HG03060 (cell line): ENCODE results near the gene PPP1R1B.
"Not testable (repeated sequence)": the region's sequence is repeated elsewhere in the genome, so short reads cannot be mapped to it uniquely, and the experiment has no call there.

Source experiments
- ATAC-seq: cut with Tn5 transposase; IDR thresholded peaks from one replicate; pipeline ENCODE4 v1.9.1; 2021; ENCODE audit warnings: low read depth, moderate number of reproducible peaks; ENCODE audit not compliant: unreplicated experiment

PPP1R1B gene

GRCh38 chr17:39626171-39627046 is at the start of gene PPP1R1B:
PPP1R1B (plus strand) TSS chr17:39626952; CDS start chr17:39627393, 441 bp downstream.
- ATAC-seq: no peak

GRCh38 chr17:39578272-39578671 is 48.5 kb upstream of the PPP1R1B start:
- ATAC-seq: no peak

DNA sequence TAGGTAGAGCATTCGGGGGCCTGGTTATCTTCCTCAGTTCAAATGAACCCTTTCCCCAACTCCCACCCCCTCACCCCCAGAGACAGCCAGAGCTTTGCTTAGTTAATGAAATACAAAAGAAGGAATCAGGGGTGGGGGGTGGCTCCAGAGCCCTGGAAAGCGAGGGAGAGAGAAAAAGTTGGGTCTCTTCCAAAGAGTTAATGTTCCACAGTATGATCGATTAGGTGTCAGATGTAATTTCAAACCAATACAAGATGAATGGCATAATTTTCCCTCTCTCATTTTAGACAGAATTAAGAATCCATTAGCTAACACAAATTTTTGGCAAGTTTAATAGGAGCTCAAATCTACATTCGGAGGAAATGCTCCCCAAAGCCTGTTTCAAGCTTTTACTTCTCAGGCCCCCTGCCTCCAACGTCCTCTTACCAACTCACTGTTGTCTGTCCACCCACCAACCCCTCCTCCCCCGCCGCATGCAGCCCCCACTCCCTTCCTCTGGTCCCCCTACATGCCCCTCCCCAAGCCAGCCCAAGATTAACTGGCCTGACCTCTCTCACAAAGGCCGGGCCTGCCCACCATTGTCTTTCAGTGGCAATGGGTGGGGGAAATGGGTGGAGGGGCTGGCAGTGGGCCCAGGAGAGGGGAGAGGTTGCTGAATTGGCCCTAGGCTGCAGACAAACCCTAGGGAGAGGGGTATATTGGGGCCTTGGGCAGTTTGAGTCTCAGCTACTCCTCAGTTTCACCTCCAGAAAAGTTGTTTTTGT is 47.3 kb upstream of the PPP1R1B start:
- no peak for ATAC-seq

DNA sequence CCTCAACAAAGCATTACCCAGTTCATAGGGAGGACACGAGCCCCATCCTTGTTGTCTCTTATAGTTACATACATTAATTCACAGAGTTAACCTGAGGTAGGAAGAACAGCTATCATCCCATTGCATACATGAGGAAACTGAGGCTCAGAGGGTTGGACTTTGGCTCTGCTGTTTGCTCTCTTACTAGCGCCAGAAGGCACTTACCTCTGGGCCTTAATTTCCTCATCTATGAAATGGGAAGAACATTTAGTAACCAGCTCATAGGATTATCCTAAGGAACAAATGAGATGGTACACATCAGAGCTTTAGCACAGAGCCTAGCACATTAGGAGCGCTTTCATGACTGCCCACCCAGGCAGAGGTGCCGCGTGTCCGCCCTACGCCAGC is 46.7 kb upstream of the PPP1R1B start:
- no peak for ATAC-seq

GRCh38 chr17:39581071-39581758 is 45.5 kb upstream of the PPP1R1B start:
- no peak for ATAC-seq

GRCh38 chr17:39581759-39582085 is 45.0 kb upstream of the PPP1R1B start:
- no peak for ATAC-seq

GRCh38 chr17:39582658-39583057 is 44.1 kb upstream of the PPP1R1B start:
- no peak for ATAC-seq

GRCh38 chr17:39590180-39590579 is 36.6 kb upstream of the PPP1R1B start:
- ATAC-seq: not testable (repeated sequence)

- ATAC-seq: no peak
Measured at GRCh38 chr17:39591958-39592954, 34.5 kb upstream of the PPP1R1B start.

DNA sequence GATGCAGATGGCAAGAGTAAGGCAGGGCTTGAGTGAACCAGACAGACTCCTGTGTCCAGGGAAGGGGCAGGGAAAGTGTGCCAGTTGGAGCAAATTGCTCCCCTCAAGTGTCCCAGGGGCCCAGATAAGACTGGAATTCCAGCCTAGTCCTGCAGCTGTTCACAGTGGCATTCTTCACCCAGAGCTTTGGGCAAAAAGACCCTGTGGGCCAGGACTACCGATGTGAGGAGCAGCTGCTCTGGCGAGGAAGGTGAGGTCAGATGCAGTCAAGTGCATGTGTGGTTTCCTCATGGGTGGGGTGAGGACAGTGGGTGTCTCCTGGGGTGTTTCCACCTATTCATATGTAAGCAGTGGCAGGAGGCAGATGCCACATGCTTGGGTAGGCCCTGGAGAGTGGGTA is 33.4 kb upstream of the PPP1R1B start:
- ATAC-seq: no peak

DNA sequence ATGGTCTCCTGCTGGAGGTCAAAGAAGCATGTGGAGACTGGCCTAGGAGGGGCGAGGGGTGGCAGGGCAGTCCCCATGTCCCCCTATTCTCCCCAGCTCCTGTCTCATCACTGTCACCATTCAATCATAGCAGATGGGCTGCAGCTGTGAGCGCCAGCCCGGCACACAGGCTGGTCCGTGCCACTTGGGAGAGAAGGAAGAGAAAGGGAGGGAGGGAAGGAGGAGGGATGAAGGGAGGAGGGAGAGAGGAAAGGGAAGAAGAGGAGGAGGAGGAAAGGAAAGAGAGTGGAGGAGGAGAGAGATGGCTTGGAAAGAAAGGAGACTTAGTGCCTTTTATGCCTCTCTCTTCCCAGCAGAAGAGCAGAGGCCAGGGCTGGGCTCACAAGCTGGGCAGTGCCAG is 31.5 kb upstream of the PPP1R1B start:
- no peak for ATAC-seq

GRCh38 chr17:39595928-39596510 is 30.7 kb upstream of the PPP1R1B start:
- no peak for ATAC-seq

- no peak for ATAC-seq
Measured at GRCh38 chr17:39596543-39597267, 30.0 kb upstream of the PPP1R1B start.

GRCh38 chr17:39597372-39598046 is 29.2 kb upstream of the PPP1R1B start:
- ATAC-seq: no peak

GRCh38 chr17:39598047-39598481 is 28.7 kb upstream of the PPP1R1B start:
- no peak for ATAC-seq

DNA sequence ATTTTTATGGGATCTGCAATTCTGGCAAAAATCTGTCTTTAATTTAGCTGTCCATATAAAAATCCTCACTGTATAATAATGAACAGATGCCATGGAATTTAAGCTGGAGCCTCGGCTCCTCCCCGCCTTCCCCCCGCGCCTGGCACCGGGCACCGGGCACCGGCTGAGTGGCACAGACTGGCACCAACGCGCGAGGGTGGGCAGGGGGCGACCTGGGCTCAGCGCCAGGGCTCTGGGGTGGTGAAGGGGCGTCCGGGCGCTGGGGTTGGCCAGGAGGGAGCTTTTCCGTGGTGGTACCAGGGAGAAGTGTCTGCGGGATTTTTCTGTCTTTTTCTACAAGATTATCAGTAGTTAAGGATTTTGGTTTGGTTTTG is 28.1 kb upstream of the PPP1R1B start:
- ATAC-seq: no peak

DNA sequence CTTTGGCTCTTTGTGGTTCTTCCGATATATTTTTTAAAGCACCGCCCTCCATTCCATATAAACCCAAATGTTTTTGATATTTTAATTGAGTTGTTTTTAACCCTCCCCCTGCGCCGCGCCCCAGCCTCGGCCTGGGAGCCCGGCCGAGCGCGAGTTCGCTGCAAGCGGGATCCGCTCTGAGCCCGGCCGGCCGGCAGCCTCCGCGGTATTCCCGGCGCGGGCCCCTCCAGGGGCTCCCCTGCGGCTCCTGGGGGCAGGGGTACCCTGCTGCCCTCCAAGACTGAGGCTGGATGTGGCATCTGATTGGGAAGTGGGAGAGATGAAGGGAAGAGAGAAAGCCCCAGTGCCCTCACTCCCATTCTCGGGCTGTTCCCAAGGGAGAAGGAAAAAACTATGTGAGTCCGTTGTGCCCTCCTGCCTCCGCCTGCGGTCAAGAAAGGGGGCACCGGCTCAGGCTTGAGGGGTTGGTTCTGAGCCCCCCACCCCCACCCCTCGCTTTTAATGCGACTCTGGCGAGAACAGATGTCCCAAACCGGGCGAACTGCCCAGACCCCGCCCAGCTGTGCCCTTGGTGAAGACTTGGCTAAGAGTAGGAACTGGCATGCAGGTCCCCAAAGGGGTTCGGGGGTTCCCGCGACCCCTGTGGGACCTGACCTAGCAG is 27.6 kb upstream of the PPP1R1B start:
- ATAC-seq: no peak

DNA sequence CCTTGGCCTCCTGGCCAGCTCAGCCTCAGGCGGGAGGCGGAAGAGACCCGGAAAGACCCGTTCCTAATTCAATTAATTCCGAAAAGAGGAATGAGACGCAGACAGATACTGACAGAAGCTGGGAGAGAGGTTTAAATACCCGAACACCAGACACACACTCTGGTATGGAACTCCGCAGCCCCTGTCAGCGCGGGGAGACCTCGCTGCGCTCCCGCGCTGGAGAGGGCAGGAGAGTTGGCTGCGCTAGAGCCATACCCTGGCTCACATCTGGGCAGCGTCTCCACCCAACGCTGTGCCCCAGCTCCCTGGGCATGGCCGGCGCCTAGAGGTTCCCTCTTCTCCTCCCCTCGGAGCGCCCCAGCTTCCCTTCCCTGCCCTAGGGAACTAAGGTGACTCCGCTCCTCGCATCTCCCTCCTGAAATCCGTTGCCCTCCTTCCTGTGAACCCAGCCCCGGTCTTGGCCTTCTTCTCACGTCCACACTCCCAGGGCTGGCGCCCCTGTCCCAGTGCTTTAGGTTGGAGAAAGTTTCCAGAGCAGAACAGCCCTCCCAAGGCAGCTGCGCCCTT is 27.0 kb upstream of the PPP1R1B start:
- ATAC-seq: no peak
